Activated CD4-positive, CD25-positive, alpha-beta regulatory T cell (primary cell): ENCODE results near the gene SEC22C.

Experiments used
- DNase-seq, 4 experiments: peaks; one replicate each; lab custom pipeline; 2025; lab: John Stamatoyannopoulos, UW

SEC22C gene

GRCh38 chr3:42498034-42498433 is 83.7 kb downstream of the SEC22C start:
- DNase-seq = no peak
